Measurements from ENCODE around the gene VAMP2. TPM values are rescaled to one million over a fixed set of nuclear protein-coding genes. Genes with fewer than 3 reads are reported as not detected.
A peak's percentile ranks its signal among the peaks of the same experiment; 100 is the strongest.

Gene VAMP2
- total RNA-seq, 6 experiments from 2014 or later: 4.4 to 18.6 (median 13.2) TPM

DNA sequence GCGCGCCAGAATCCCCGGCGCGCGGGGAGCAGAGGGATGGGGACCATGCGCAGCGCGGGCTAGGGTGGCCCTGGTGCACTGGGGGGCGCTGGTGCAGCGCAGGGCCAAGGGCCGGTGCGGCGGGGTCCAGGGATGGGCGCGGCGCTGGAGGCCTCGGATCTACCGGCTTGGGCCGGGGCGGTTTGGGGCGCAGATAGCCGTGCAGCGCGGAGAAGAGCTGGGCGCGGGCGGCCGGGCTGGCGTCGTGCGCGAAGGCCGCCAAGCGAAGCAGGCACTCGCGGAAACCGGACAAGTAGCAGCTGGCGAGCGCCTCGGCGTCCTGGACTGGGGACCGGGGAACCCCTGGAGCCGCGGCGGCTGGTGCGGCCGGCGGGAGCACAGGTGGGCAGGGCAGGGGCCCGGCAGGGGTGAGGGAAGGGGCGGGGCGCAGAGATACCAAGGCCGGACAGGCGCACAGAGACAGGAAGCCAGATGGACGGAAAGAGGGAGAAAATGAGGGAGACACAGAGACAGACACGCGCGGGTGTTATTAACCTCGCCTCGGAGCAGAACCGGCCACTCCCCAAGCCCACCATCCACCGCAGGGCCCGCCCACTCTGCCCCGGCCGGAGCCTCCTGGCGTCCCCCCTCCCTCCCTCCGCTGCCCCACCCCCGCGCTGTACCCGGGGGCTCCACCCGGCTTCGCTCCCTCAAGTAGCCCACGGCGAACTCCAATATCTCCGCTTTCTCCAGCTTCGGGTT lies 40.9 kb downstream of the VAMP2 start:
- peaks cover 0 to 74% (median 20%) of the 10 kb centered on the region in 4 donors for H3K4me1 ChIP-seq
- no peak overlapping the region for H3K27ac ChIP-seq
- peak overlapping the region; percentile 26 to 50 (median 30) for H3K4me3 ChIP-seq
- DNase-seq (no peak), ATAC-seq (peak in 1 of 4 donors; percentile 6)
- H3K36me3 ChIP-seq: no peaks in the 10 kb centered on the region
- peaks cover 0 to 43% of the 10 kb centered on the region in 2 donors for H3K27me3 ChIP-seq
- H3K9me3 ChIP-seq: no peaks in the 10 kb centered on the region
- WGBS (ENCODE audit: insufficient coverage, low coverage, low lambda C conversion rate, missing lambda C conversion rate): 0% methylated on average over 15 of the region's 76 CpGs
- no peak for TF ChIP-seq POLR2A (IDR thresholded peaks at IDR 0.05)
- TF ChIP-seq, protein P1, sequence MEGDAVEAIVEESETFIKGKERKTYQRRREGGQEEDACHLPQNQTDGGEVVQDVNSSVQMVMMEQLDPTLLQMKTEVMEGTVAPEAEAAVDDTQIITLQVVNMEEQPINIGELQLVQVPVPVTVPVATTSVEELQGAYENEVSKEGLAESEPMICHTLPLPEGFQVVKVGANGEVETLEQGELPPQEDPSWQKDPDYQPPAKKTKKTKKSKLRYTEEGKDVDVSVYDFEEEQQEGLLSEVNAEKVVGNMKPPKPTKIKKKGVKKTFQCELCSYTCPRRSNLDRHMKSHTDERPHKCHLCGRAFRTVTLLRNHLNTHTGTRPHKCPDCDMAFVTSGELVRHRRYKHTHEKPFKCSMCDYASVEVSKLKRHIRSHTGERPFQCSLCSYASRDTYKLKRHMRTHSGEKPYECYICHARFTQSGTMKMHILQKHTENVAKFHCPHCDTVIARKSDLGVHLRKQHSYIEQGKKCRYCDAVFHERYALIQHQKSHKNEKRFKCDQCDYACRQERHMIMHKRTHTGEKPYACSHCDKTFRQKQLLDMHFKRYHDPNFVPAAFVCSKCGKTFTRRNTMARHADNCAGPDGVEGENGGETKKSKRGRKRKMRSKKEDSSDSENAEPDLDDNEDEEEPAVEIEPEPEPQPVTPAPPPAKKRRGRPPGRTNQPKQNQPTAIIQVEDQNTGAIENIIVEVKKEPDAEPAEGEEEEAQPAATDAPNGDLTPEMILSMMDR (IDR thresholded peaks at IDR 0.05): peak; percentile 19 to 37 (median 32)
- intact Hi-C loops (cut with DNase I): no loop called here

- Histone ChIP-seq H3K4me3 (peak overlapping the region; percentile 26 to 50 (median 30)), H3K27me3 (peaks cover 0 to 48% of the 10 kb centered on the region in 2 donors), H3K27ac (no peak overlapping the region), H3K36me3 (no peaks in the 10 kb centered on the region), H3K4me1 (peaks cover 0 to 69% (median 20%) of the 10 kb centered on the region in 4 donors), H3K9me3 (no peaks in the 10 kb centered on the region)
- no peak for DNase-seq
- no peak for ATAC-seq
- WGBS (ENCODE audit: insufficient coverage, low coverage, low lambda C conversion rate, missing lambda C conversion rate): no CpG with 5 or more reads among the region's 25 CpGs
- intact Hi-C loops (cut with DNase I): no loop called here
- no peak for TF ChIP-seq POLR2A (IDR thresholded peaks at IDR 0.05)
- TF ChIP-seq, protein P1 (IDR thresholded peaks at IDR 0.05): no peak
Measured at GRCh38 chr17:8121407-8121680, 41.4 kb downstream of the VAMP2 start.

DNA sequence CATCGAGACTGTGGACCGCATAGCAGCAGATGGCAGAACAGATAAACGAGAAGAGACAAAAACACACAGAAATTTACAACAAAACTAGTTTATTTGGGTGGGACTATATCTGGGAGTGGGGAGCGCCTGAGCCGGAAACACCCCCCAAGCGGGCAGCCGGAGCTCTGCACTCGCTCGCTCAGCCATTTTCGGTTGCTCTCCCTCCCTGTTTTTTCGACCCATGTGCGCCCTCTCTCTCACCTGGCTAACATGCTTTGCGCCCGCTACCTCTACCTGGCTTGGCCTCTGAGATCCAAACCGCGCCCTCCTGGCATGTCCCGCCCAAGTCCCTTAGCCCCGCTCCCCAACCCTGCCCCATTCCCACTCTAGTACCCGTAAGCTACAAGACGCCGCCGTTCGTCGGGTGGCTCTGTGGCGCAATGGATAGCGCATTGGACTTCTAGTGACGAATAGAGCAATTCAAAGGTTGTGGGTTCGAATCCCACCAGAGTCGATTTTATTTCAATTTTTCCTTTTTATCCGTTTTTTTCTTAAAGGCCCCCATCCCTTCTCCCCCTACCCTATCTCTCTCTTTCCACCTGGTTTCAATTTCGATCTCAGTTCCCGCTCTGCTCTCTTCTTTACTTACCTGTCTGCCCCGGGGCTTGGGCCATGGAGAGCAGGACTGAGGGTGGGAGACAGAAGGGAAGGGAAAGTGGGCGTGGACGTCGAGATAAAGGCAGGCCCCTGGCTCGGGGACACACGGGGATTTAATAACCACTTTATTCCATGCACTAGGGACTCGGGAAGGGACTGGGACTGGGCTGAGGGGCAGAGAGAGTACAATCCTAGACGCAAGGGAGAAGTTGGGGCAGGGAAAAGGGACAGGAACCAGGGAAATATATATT lies 42.0 kb downstream of the VAMP2 start:
- WGBS (ENCODE audit: insufficient coverage, low coverage, low lambda C conversion rate, missing lambda C conversion rate): under 1% methylated on average over 36 of the region's 40 CpGs
- Histone ChIP-seq H3K4me1 (peaks cover 0 to 63% (median 18%) of the 10 kb centered on the region in 4 donors), H3K36me3 (no peaks in the 10 kb centered on the region), H3K4me3 (peak overlapping the region in 2 of 3 donors; percentile 30 to 50), H3K27me3 (peaks cover 0 to 49% of the 10 kb centered on the region in 2 donors), H3K9me3 (no peaks in the 10 kb centered on the region), H3K27ac (no peak overlapping the region)
- TF ChIP-seq, protein P1 (IDR thresholded peaks at IDR 0.05): peak in 2 of 4 donors; percentile 14 to 37
- TF ChIP-seq POLR2A (IDR thresholded peaks at IDR 0.05): no peak
- intact Hi-C loops (cut with DNase I): no loop called here
- DNase-seq (peak; percentile 59 to 68 (median 62)), ATAC-seq (peak in 3 of 4 donors; percentile 1 to 11 (median 8))

GRCh38 chr17:8119581-8120519 lies 42.9 kb downstream of the VAMP2 start:
- peaks cover 0 to 54% (median 12%) of the 10 kb centered on the region in 4 donors for H3K4me1 ChIP-seq
- H3K27me3 ChIP-seq: peaks cover 0 to 43% of the 10 kb centered on the region in 2 donors
- H3K4me3 ChIP-seq: peak overlapping the region; percentile 29 to 49 (median 37)
- no peaks in the 10 kb centered on the region for H3K36me3 ChIP-seq
- ATAC-seq: peak; percentile 56 to 67 (median 60)
- peak overlapping the region; percentile 13 to 41 (median 33) for H3K27ac ChIP-seq
- under 1% methylated on average over 28 of the region's 28 CpGs for whole genome bisulfite sequencing (ENCODE audit: insufficient coverage, low coverage, low lambda C conversion rate, missing lambda C conversion rate)
- DNase-seq: peak; percentile 75 to 82 (median 77)
- no peaks in the 10 kb centered on the region for H3K9me3 ChIP-seq
- no peak for TF ChIP-seq POLR2A (IDR thresholded peaks at IDR 0.05)
- TF ChIP-seq, protein P1 (IDR thresholded peaks at IDR 0.05): no peak
- intact Hi-C loops (cut with DNase I): loop anchor here in 1 of 2 donors (10.0 kb wide), 1 partner anchor 55 kb away; no protein-coding TSS in a partner anchor
